Measurements from ENCODE around the gene FUT8. TPM values are rescaled to one million over a fixed set of nuclear protein-coding genes. Genes with fewer than 3 reads are reported as not detected.

FUT8 gene
- total RNA-seq, 6 experiments from 2014 or later, result 59.5 to 70.4 (median 63.8) TPM

- no peaks in the 10 kb centered on the region for H3K9me3 Mint-ChIP-seq
- TF ChIP-seq, protein P1, sequence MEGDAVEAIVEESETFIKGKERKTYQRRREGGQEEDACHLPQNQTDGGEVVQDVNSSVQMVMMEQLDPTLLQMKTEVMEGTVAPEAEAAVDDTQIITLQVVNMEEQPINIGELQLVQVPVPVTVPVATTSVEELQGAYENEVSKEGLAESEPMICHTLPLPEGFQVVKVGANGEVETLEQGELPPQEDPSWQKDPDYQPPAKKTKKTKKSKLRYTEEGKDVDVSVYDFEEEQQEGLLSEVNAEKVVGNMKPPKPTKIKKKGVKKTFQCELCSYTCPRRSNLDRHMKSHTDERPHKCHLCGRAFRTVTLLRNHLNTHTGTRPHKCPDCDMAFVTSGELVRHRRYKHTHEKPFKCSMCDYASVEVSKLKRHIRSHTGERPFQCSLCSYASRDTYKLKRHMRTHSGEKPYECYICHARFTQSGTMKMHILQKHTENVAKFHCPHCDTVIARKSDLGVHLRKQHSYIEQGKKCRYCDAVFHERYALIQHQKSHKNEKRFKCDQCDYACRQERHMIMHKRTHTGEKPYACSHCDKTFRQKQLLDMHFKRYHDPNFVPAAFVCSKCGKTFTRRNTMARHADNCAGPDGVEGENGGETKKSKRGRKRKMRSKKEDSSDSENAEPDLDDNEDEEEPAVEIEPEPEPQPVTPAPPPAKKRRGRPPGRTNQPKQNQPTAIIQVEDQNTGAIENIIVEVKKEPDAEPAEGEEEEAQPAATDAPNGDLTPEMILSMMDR (IDR thresholded peaks at IDR 0.05), result no peak
- DNase-seq, result no peak
- H3K27ac Mint-ChIP-seq, result peak overlapping the region; percentile 24; the same call in 1 of the 2 replicates
- H3K4me1 Mint-ChIP-seq (ENCODE audit: low read depth), result peaks cover 51% of the 10 kb centered on the region
- H3K36me3 Mint-ChIP-seq (ENCODE audit: low read depth), result peaks cover 4% of the 10 kb centered on the region; the same call in 1 of the 2 replicates
- no peaks in the 10 kb centered on the region for H3K27me3 Mint-ChIP-seq (ENCODE audit: insufficient read depth)
- H3K4me3 Mint-ChIP-seq, result no peak overlapping the region; the same call in 1 of the 2 replicates
These were observed 19.4 kb downstream of the FUT8 start for GRCh38 chr14:65431951-65432350.

GRCh38 chr14:65432361-65432948 lies 19.9 kb downstream of the FUT8 start:
- H3K27ac Mint-ChIP-seq, result peak overlapping the region; percentile 24; the same call in 1 of the 2 replicates
- H3K4me3 Mint-ChIP-seq, result peak overlapping the region; percentile 21; the same call in 1 of the 2 replicates
- peaks cover 53% of the 10 kb centered on the region for H3K4me1 Mint-ChIP-seq (ENCODE audit: low read depth)
- no peaks in the 10 kb centered on the region for H3K9me3 Mint-ChIP-seq
- no peak for DNase-seq
- no peaks in the 10 kb centered on the region for H3K36me3 Mint-ChIP-seq (ENCODE audit: low read depth)
- TF ChIP-seq, protein P1 (IDR thresholded peaks at IDR 0.05), result no peak
- no peaks in the 10 kb centered on the region for H3K27me3 Mint-ChIP-seq (ENCODE audit: insufficient read depth)

GRCh38 chr14:65433157-65433556 lies 20.6 kb downstream of the FUT8 start:
- Mint-ChIP-seq H3K4me1 (ENCODE audit: low read depth) (peaks cover 58% of the 10 kb centered on the region), H3K9me3 (no peaks in the 10 kb centered on the region), H3K36me3 (ENCODE audit: low read depth) (no peaks in the 10 kb centered on the region), H3K27me3 (ENCODE audit: insufficient read depth) (no peaks in the 10 kb centered on the region), H3K27ac (peak overlapping the region; percentile 57), H3K4me3 (no peak overlapping the region; the same call in 1 of the 2 replicates)
- TF ChIP-seq, protein P1 (IDR thresholded peaks at IDR 0.05), result no peak
- DNase-seq, result no peak

DNA sequence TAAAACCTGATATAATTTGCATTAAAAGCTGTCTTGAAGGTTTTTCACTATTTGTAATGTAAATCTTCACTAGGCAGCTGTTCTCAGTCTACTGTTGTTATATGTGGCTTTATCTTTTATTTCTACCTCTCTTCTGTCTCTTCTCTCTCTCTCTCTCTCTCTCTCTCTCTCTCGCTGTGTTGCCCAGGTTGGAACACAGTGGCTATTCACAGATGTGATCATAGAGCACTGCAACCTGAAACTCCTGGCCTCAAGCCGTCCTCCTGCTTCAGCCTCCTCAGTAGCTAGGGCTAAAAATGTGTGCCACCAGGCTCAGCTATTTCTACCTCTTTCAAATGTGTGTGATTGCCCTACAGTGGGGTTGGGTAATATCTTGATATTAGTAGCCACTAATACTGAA lies 21.1 kb downstream of the FUT8 start:
- H3K27ac Mint-ChIP-seq, result peak overlapping the region; percentile 60; the same call in 1 of the 2 replicates
- DNase-seq, result no peak
- no peak overlapping the region for H3K4me3 Mint-ChIP-seq
- peaks cover 58% of the 10 kb centered on the region for H3K4me1 Mint-ChIP-seq (ENCODE audit: low read depth)
- H3K9me3 Mint-ChIP-seq, result no peaks in the 10 kb centered on the region
- no peaks in the 10 kb centered on the region for H3K27me3 Mint-ChIP-seq (ENCODE audit: insufficient read depth)
- no peaks in the 10 kb centered on the region for H3K36me3 Mint-ChIP-seq (ENCODE audit: low read depth)
- TF ChIP-seq, protein P1 (IDR thresholded peaks at IDR 0.05), result no peak

- peak overlapping the region; percentile 60; the same call in 1 of the 2 replicates for H3K27ac Mint-ChIP-seq
- no peak for DNase-seq
- no peaks in the 10 kb centered on the region for H3K36me3 Mint-ChIP-seq (ENCODE audit: low read depth)
- TF ChIP-seq, protein P1 (IDR thresholded peaks at IDR 0.05), result no peak
- H3K4me3 Mint-ChIP-seq, result no peak overlapping the region
- no peaks in the 10 kb centered on the region for H3K9me3 Mint-ChIP-seq
- peaks cover 58% of the 10 kb centered on the region for H3K4me1 Mint-ChIP-seq (ENCODE audit: low read depth)
- no peaks in the 10 kb centered on the region for H3K27me3 Mint-ChIP-seq (ENCODE audit: insufficient read depth)
These were observed 21.8 kb downstream of the FUT8 start for GRCh38 chr14:65434216-65434850.

All from HFFc6 (cell line).